GM12872 (cell line): Measurements from ENCODE around the gene OBP2B.

Source experiments
- CTCF ChIP-seq: IDR thresholded peaks from 3 replicates; pipeline ENCODE4 v1.5.1; 2011; ENCODE audit warnings: low read depth, mild to moderate bottlenecking, low read length, moderate library complexity; ENCODE audit not compliant: insufficient read depth

OBP2B gene

GRCh38 chr9:133180953-133181352 lies 28.1 kb downstream of the OBP2B start:
- no peak for TF ChIP-seq CTCF

GRCh38 chr9:133173056-133173455 lies 36.0 kb downstream of the OBP2B start:
- TF ChIP-seq CTCF: no peak

DNA sequence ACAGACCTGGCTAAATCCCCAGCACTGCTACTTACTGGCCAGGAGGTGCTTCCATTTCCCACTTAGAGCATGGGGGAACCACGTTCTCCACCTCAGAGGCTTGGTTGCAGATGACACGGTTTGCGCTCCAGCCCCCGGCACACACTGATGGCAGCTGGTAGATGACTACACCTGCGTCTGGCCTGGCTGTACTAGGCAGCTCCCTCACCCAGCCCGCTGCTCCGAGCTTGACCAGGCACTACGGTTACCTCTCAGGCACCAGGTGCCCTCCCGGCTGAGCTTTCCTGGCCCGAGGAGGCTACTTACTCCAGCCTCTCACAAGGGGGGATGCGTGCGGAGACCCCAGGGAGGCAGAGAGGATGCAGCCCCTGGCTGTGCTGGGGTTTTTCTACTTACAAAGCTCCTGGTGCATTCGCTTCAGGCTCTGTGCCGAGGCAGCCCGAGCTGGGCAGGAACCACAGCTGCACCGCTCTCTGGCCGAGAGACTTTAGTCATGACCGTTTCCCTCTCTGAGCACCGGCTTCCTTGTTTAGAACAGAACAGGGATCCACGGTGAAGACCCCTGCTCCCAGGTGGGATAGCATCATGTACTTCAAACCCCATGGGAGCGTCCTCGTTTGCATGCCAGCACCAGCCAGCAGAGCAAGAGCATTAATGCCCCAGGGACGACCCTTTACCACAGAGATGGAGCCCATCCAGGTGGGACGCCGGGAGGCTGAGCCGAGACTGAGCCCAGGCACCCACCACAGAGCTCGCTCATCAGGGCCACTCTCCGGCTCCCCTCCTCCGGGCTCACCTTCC lies 37.7 kb downstream of the OBP2B start:
- no peak for TF ChIP-seq CTCF

- no peak for TF ChIP-seq CTCF
Measured at GRCh38 chr9:133170716-133171115, 38.3 kb downstream of the OBP2B start.

- TF ChIP-seq CTCF: no peak
Measured at GRCh38 chr9:133169102-133169501, 39.9 kb downstream of the OBP2B start.

GRCh38 chr9:133168432-133168831 lies 40.6 kb downstream of the OBP2B start:
- TF ChIP-seq CTCF: no peak

DNA sequence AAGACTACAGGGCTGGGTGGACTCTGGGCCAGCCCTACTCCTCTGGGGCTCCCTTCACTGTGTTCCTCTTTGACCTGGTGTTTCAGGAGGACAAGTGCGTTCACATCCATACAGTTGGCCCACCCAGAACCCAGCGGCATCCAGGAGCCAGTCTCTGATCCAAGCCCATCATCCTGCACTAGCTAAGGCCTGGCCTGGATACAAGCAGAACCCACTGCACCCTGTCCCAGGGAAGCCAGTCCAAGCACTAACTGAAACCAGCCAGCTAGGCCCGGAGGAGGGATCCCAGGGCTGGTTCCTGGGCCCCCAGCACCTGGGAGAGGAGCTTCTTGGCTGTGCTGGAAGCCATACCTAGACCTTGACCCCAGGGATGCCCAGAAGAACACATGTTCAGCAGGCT lies 41.3 kb downstream of the OBP2B start:
- no peak for TF ChIP-seq CTCF
